Esophagus (tissue), 2 donors: ENCODE measurements around the gene LGMN. TPM values are rescaled to one million over a fixed set of nuclear protein-coding genes. Genes with fewer than 3 reads are reported as not detected.
"Not testable (repeated sequence)": the region's sequence is repeated elsewhere in the genome, so short reads cannot be mapped to it uniquely, and the experiment has no call there.

Experiments used
- H3K27ac ChIP-seq, 2 donors: one replicate each; pipeline ENCODE4 v1.5.1; 2013; ENCODE audit warnings: low read depth in 2 of 2, mild to moderate bottlenecking in 2 of 2, inconsistent platforms in 1 of 2, low read length in 1 of 2, moderate library complexity in 1 of 2
- H3K27me3 ChIP-seq, 2 donors: one replicate each; pipeline ENCODE4 v1.6.1; 2013; ENCODE audit warnings: low read length in 2 of 2, control low read depth in 1 of 2, mild to moderate bottlenecking in 1 of 2; ENCODE audit not compliant: insufficient read depth in 2 of 2, control insufficient read depth in 1 of 2
- H3K36me3 ChIP-seq, 2 donors: one replicate each; pipeline ENCODE4 v1.6.1; 2013; ENCODE audit warnings: low read length in 1 of 2; ENCODE audit not compliant: control insufficient read depth in 2 of 2, insufficient read depth in 2 of 2
- H3K4me1 ChIP-seq, 2 donors: one replicate each; pipeline ENCODE4 v1.6.1; 2013; ENCODE audit warnings: low read length in 1 of 2; ENCODE audit not compliant: control insufficient read depth in 2 of 2, insufficient read depth in 2 of 2
- H3K4me3 ChIP-seq, 2 donors: one replicate each; pipeline ENCODE4 v1.5.1; 2013; ENCODE audit warnings: low read length in 2 of 2, mild to moderate bottlenecking in 2 of 2, low read depth in 1 of 2, moderate library complexity in 1 of 2
- H3K9me3 ChIP-seq, 2 donors: one replicate each; pipeline ENCODE4 v1.6.1; 2013; ENCODE audit warnings: mild to moderate bottlenecking in 2 of 2, low read depth in 1 of 2, low read length in 1 of 2, moderate library complexity in 1 of 2; ENCODE audit not compliant: control insufficient read depth in 2 of 2, insufficient read depth in 1 of 2
- WGBS, 2 donors: extraction: QIAGEN DNeasy Blood & Tissue Kit; methylation state at CpG; one replicate each; pipeline ENCODE4 v1.1.7; 2013; 5-methylcytosine and 5-hydroxymethylcytosine counted together
- polyA plus RNA-seq, 2 donors: library from polyadenylated mRNA; stranded (reverse); fragments of 200-250 nt; gene quantifications; one replicate each; pipeline ENCODE4 v1.2.3, GENCODE V29; 2013
- donor health status: healthy with polysubstance abuse.
- donor health status: Bipolar disorder and iron deficiency.

LGMN gene
- polyA plus RNA-seq, 2 donors, result 39.0 to 49.9 TPM

GRCh38 chr14:92750994-92751400, 2.6 kb upstream of the LGMN start:
- Histone ChIP-seq H3K27me3 (no peaks in the 10 kb centered on the region), H3K4me1 (peaks cover 0 to 2% of the 10 kb centered on the region in 2 donors), H3K27ac (no peak overlapping the region), H3K9me3 (peaks cover 0 to 3% of the 10 kb centered on the region in 2 donors), H3K36me3 (no peaks in the 10 kb centered on the region), H3K4me3 (no peak overlapping the region)
- 69 to 80% methylated on average over 5 of the region's 5 CpGs for whole genome bisulfite sequencing, 2 donors

DNA sequence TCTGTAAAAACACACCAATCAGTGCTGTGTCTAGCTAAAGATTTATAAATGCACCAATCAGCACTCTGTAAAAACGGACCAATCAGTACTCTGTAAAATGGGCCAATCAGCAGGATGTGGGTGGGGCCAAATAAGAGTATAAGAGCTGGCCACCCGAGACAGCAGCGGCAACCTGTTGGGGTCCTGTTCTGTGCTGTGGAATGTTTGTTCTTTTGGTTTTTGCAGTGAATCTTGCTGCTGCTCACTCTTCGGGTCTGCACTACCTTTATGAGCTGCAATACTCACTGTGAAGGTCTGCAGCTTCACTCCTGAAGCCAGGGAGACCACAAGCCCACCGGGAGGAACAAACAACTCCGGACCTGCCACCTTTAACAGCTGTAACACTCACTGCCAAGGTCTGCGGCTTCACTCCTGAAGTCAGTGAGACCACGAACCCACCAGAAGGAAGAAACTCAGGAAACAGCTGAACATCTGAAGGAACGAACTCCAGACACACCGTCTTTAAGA, 1.8 kb upstream of the LGMN start:
- WGBS, 2 donors, result 77 to 83% methylated on average over 10 of the region's 10 CpGs
- peak overlapping the region in 1 of 2 donors; percentile 13 for H3K27ac ChIP-seq
- not testable (repeated sequence) for H3K4me1 ChIP-seq, H3K4me3 ChIP-seq, H3K27me3 ChIP-seq, H3K36me3 ChIP-seq, H3K9me3 ChIP-seq

- WGBS, 2 donors, result 2 to 4% methylated on average over 16 of the region's 16 CpGs
- H3K4me1 ChIP-seq, result peaks cover 0 to 2% of the 10 kb centered on the region in 2 donors
- H3K27ac ChIP-seq, result peak overlapping the region; percentile 50 to 87
- peak overlapping the region; percentile 62 to 86 for H3K4me3 ChIP-seq
- H3K9me3 ChIP-seq, result peaks cover 0 to 3% of the 10 kb centered on the region in 2 donors
- no peaks in the 10 kb centered on the region for H3K36me3 ChIP-seq
- H3K27me3 ChIP-seq, result no peaks in the 10 kb centered on the region
Observed at GRCh38 chr14:92747701-92748258, 647 bp downstream of the LGMN start.

- Histone ChIP-seq H3K4me1 (peaks cover 0 to 2% of the 10 kb centered on the region in 2 donors), H3K27ac (no peak overlapping the region), H3K9me3 (no peaks in the 10 kb centered on the region), H3K36me3 (peaks cover 0 to 4% of the 10 kb centered on the region in 2 donors), H3K4me3 (no peak overlapping the region), H3K27me3 (no peaks in the 10 kb centered on the region)
- WGBS, 2 donors, result 53 to 72% methylated on average over 2 of the region's 2 CpGs
Observed at GRCh38 chr14:92744198-92744597, 4.2 kb downstream of the LGMN start.

DNA sequence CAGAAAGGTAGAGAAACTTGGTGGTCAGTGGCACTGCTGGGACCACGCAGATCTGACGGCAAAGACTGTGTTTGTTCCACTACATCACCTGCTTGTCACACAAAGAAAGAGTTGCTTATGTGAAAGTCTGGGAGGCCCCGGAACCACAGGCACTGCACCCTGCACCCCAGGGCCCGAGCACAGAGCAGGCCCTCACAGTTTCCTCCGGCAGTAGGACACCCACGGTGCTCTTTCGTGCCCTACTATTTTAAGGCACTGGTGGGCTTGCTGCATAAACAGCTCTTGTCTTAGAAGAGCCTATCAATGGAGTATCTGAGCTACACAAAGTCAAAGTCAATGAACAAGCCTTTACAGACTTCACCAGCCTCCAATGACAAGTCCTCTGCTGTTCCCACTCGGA, 8.0 kb downstream of the LGMN start:
- Histone ChIP-seq H3K36me3 (peaks cover 0 to 4% of the 10 kb centered on the region in 2 donors), H3K4me3 (no peak overlapping the region), H3K4me1 (no peaks in the 10 kb centered on the region), H3K27ac (no peak overlapping the region), H3K27me3 (no peaks in the 10 kb centered on the region), H3K9me3 (no peaks in the 10 kb centered on the region)
- WGBS, 2 donors, result 91 to 94% methylated on average over 8 of the region's 8 CpGs

DNA sequence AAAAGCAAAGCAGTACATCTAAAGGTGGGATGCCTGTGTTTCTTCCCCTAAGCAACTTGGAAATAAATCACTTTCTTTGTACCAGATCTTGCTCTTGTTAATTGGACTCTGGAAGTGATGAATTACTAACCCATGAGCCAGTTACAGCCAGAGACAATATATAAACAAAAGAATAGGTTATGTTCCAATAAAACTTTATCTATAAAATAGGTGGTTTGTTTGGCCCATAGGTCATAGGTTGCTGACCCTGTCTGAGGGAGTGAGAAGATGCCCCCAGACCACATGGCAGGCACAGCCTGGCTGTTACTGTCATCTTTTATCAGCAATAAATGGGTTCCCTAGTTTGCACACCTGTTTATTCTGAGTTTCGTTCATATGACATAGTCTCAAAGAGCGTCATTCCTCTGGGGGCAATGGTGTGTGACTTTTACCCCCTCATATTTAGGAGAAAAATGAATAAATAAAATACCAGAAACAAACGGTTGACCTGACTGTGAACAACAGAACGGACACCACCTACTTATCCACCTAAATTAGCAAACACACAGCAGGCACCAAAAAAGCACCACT, 10.7 kb downstream of the LGMN start:
- H3K9me3 ChIP-seq, result no peaks in the 10 kb centered on the region
- H3K4me3 ChIP-seq, result no peak overlapping the region
- H3K4me1 ChIP-seq, result peaks cover 0 to 2% of the 10 kb centered on the region in 2 donors
- no peaks in the 10 kb centered on the region for H3K27me3 ChIP-seq
- peaks cover 0 to 6% of the 10 kb centered on the region in 2 donors for H3K36me3 ChIP-seq
- no peak overlapping the region for H3K27ac ChIP-seq
- 86 to 93% methylated on average over 4 of the region's 4 CpGs for WGBS, 2 donors

GRCh38 chr14:92737206-92737605, 11.2 kb downstream of the LGMN start:
- 57 to 64% methylated on average over 4 of the region's 4 CpGs for WGBS, 2 donors
- Histone ChIP-seq H3K27ac (no peak overlapping the region), H3K27me3 (no peaks in the 10 kb centered on the region), H3K4me1 (peaks cover 0 to 2% of the 10 kb centered on the region in 2 donors), H3K36me3 (peaks cover 0 to 8% of the 10 kb centered on the region in 2 donors), H3K9me3 (no peaks in the 10 kb centered on the region), H3K4me3 (no peak overlapping the region)

DNA sequence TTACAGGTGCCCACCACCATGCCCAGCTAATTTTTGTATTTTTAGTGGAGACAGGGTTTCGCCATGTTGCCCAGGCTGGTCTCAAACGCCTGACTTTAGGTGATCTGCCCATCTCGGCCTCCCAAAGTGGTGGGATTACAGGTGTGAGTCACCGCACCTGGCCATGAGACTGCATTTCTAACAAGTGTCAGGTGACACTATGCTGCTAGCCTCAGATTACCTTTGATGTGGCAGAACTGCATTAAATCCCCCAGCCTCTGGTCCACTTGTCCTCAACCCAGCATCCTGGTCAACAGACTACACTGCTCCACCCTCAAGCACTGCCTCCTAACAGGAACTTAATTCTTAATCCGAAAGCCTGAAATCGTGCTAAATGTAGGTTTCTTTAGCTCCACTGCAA, 13.1 kb downstream of the LGMN start:
- Histone ChIP-seq H3K27me3 (no peaks in the 10 kb centered on the region), H3K4me1 (peaks cover 0 to 2% of the 10 kb centered on the region in 2 donors), H3K9me3 (no peaks in the 10 kb centered on the region), H3K27ac (no peak overlapping the region), H3K4me3 (no peak overlapping the region), H3K36me3 (peaks cover 0 to 10% of the 10 kb centered on the region in 2 donors)
- WGBS, 2 donors, result 87 to 92% methylated on average over 6 of the region's 6 CpGs

DNA sequence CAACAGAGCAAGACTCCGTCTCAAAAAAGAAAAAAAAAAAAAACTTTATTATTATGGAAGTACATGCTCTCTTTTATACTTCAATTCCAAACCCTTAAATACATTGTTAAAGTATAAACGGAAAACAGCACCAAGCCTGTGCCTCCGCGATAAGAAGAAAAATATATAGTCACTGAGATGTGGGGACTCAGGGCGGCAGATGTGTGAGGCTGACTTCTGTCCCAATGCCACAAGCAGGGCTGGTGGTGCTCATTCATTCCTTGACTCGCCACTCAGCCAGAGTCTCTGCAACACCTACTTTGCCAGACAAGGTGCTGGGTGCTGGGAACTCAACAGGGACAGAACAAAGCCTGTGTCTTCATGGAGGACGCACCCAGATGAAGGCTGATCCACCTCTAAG, 13.8 kb downstream of the LGMN start:
- Histone ChIP-seq H3K36me3 (peaks cover 0 to 10% of the 10 kb centered on the region in 2 donors), H3K4me3 (no peak overlapping the region), H3K9me3 (no peaks in the 10 kb centered on the region), H3K4me1 (peaks cover 0 to 2% of the 10 kb centered on the region in 2 donors), H3K27ac (no peak overlapping the region), H3K27me3 (no peaks in the 10 kb centered on the region)
- WGBS, 2 donors, result 93 to 95% methylated on average over 7 of the region's 7 CpGs

DNA sequence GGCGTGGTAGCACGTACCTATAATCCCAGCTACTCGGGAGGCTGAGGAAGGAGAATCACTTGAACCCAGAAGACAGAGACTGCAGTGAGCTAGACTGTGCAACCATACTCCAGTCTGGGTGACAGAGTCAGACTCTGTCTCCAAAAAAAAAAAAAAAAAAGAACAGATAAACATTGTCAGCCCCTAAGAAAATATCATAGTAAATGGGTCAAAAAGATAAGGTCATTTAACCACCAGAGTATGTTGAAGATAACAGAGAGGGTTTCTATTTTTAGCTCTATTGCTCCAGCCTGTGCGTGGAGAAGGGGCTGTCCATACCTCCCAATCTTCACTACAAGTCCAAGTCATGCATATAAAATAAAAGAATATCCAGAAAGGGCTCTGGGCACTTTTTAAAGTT, 15.4 kb downstream of the LGMN start:
- peaks cover 4 to 7% of the 10 kb centered on the region in 2 donors for H3K4me1 ChIP-seq
- 76 to 91% methylated on average over 4 of the region's 4 CpGs for WGBS, 2 donors
- peaks cover 0 to 11% of the 10 kb centered on the region in 2 donors for H3K36me3 ChIP-seq
- no peak overlapping the region for H3K4me3 ChIP-seq
- peak overlapping the region in 1 of 2 donors; percentile 55 for H3K27ac ChIP-seq
- H3K27me3 ChIP-seq, result no peaks in the 10 kb centered on the region
- H3K9me3 ChIP-seq, result no peaks in the 10 kb centered on the region
